Measurements from ENCODE around the gene HRK. TPM values are rescaled to one million over a fixed set of nuclear protein-coding genes. Genes with fewer than 3 reads are reported as not detected.

The HRK gene
- total RNA-seq, 1 experiment from 2014 or later = 3.5 TPM

- peaks cover 3% of the 10 kb centered on the region; the same call in 1 of the 2 replicates for H3K36me3 Mint-ChIP-seq
- peak overlapping the region; percentile 58; the same call in 1 of the 2 replicates for H3K27ac Mint-ChIP-seq
- H3K27me3 Mint-ChIP-seq (ENCODE audit: low read depth) = no peaks in the 10 kb centered on the region
- POLR2A ChIA-PET = no interaction called here
- peak overlapping the region; percentile 96 for H3K4me3 Mint-ChIP-seq
- DNase-seq (ENCODE audit: low spot score) = no peak
- no peak for TF ChIP-seq NFE2L1 (CRISPR knock-in tag; IDR thresholded peaks at IDR 0.05)
- TF ChIP-seq ZMAT4 (CRISPR knock-in tag; IDR thresholded peaks at IDR 0.05) = no peak
- TF ChIP-seq SOX15 (CRISPR knock-in tag; IDR thresholded peaks at IDR 0.05) = no peak
- TF ChIP-seq, protein P1, sequence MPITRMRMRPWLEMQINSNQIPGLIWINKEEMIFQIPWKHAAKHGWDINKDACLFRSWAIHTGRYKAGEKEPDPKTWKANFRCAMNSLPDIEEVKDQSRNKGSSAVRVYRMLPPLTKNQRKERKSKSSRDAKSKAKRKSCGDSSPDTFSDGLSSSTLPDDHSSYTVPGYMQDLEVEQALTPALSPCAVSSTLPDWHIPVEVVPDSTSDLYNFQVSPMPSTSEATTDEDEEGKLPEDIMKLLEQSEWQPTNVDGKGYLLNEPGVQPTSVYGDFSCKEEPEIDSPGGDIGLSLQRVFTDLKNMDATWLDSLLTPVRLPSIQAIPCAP (CRISPR knock-in tag; IDR thresholded peaks at IDR 0.05) = no peak
- TF ChIP-seq ZNF121 (CRISPR knock-in tag; IDR thresholded peaks at IDR 0.05) = no peak
- TF ChIP-seq ZNF671 (CRISPR knock-in tag; IDR thresholded peaks at IDR 0.05) = no peak
- TF ChIP-seq, protein P2, sequence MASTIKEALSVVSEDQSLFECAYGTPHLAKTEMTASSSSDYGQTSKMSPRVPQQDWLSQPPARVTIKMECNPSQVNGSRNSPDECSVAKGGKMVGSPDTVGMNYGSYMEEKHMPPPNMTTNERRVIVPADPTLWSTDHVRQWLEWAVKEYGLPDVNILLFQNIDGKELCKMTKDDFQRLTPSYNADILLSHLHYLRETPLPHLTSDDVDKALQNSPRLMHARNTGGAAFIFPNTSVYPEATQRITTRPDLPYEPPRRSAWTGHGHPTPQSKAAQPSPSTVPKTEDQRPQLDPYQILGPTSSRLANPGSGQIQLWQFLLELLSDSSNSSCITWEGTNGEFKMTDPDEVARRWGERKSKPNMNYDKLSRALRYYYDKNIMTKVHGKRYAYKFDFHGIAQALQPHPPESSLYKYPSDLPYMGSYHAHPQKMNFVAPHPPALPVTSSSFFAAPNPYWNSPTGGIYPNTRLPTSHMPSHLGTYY (CRISPR knock-in tag; IDR thresholded peaks at IDR 0.05) = no peak
- no peak for TF ChIP-seq ZSCAN18 (CRISPR knock-in tag; IDR thresholded peaks at IDR 0.05)
- no peak for TF ChIP-seq CBFB (CRISPR knock-in tag; IDR thresholded peaks at IDR 0.05; ENCODE audit: low read depth)
- no peak for TF ChIP-seq IRF2 (CRISPR knock-in tag; IDR thresholded peaks at IDR 0.05; ENCODE audit: borderline replicate concordance, low read depth)
- TF ChIP-seq, protein P3, sequence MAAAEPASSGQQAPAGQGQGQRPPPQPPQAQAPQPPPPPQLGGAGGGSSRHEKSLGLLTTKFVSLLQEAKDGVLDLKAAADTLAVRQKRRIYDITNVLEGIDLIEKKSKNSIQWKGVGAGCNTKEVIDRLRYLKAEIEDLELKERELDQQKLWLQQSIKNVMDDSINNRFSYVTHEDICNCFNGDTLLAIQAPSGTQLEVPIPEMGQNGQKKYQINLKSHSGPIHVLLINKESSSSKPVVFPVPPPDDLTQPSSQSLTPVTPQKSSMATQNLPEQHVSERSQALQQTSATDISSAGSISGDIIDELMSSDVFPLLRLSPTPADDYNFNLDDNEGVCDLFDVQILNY (CRISPR knock-in tag; IDR thresholded peaks at IDR 0.05) = no peak
- no peak for TF ChIP-seq SP1 (CRISPR knock-in tag; conservative IDR thresholded peaks at IDR 0.05)
- TF ChIP-seq, protein P4, sequence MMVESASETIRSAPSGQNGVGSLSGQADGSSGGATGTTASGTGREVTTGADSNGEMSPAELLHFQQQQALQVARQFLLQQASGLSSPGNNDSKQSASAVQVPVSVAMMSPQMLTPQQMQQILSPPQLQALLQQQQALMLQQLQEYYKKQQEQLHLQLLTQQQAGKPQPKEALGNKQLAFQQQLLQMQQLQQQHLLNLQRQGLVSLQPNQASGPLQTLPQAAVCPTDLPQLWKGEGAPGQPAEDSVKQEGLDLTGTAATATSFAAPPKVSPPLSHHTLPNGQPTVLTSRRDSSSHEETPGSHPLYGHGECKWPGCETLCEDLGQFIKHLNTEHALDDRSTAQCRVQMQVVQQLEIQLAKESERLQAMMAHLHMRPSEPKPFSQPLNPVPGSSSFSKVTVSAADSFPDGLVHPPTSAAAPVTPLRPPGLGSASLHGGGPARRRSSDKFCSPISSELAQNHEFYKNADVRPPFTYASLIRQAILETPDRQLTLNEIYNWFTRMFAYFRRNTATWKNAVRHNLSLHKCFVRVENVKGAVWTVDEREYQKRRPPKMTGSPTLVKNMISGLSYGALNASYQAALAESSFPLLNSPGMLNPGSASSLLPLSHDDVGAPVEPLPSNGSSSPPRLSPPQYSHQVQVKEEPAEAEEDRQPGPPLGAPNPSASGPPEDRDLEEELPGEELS (CRISPR knock-in tag; IDR thresholded peaks at IDR 0.05) = no peak
- TF ChIP-seq NR1H2 (CRISPR knock-in tag; IDR thresholded peaks at IDR 0.05) = no peak
- no peak for TF ChIP-seq AR (CRISPR knock-in tag; IDR thresholded peaks at IDR 0.05)
- no peak for TF ChIP-seq RORB (CRISPR knock-in tag; IDR thresholded peaks at IDR 0.05)
- TF ChIP-seq ZNF416 (CRISPR knock-in tag; IDR thresholded peaks at IDR 0.05) = no peak
- H3K9me3 Mint-ChIP-seq = no peaks in the 10 kb centered on the region
- CTCF ChIA-PET = interaction anchor here (2.0 kb wide), 1 partner anchor 43 kb away, joined by 7 read pairs; no protein-coding TSS in a partner anchor
- H3K4me1 Mint-ChIP-seq = peaks cover 18% of the 10 kb centered on the region
- no peak for ATAC-seq
Observed at GRCh38 chr12:116820064-116820656, 61.1 kb downstream of the HRK start.
